NCI-H526 treated with DMSO at 0.1 percent for 48 hours (cell line): ENCODE measurements around the gene UPK1A.

Experiments used
- DNase-seq: peaks from one replicate; lab custom pipeline; 2025; lab: John Stamatoyannopoulos, UW

The UPK1A gene

DNA sequence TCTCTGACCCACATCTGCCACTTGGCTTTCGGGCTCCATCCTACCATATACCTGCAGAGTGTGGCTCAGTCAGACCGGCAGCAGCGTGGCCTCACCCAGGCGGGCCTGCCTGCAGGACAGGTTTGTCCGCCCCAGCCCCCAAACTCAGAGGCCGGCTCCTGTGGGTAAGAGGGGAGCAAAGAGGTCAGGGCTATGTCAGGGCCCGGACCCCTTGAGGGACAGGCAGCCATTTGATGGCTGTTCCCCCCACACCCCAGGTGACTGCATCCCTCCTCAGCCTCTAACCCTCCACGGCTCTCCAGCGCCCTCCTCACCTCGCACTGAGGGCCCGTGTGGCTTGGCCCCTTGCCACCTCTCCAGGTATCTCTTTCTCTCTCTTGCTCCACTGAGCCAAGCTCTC, 25.7 kb downstream of the UPK1A start:
- no peak for DNase-seq

DNA sequence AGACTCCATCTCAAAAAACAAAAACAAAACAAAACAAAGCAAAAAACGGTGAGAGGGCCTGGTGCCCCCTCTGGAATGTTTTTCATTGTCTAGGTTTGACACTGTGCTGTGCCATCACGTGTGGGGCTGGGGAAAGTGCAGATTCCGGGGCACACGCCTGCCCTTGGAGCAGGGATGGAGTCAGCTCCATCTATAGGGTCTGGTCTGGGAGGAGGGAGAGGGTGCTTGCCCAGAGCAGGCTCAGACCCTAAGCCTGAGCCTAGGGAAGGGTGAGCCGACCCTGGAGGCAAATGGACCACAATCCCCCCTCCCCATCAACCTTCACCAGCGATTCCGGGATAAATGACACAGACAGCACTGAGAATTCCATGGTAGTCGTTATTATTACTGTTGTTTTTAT, 27.1 kb downstream of the UPK1A start:
- DNase-seq: no peak

GRCh38 chr19:35693835-35694599, 27.7 kb downstream of the UPK1A start:
- DNase-seq: peak; percentile 88

GRCh38 chr19:35695895-35696422, 29.6 kb downstream of the UPK1A start:
- no peak for DNase-seq

- no peak for DNase-seq
Measured at GRCh38 chr19:35696835-35697234, 30.5 kb downstream of the UPK1A start.

DNA sequence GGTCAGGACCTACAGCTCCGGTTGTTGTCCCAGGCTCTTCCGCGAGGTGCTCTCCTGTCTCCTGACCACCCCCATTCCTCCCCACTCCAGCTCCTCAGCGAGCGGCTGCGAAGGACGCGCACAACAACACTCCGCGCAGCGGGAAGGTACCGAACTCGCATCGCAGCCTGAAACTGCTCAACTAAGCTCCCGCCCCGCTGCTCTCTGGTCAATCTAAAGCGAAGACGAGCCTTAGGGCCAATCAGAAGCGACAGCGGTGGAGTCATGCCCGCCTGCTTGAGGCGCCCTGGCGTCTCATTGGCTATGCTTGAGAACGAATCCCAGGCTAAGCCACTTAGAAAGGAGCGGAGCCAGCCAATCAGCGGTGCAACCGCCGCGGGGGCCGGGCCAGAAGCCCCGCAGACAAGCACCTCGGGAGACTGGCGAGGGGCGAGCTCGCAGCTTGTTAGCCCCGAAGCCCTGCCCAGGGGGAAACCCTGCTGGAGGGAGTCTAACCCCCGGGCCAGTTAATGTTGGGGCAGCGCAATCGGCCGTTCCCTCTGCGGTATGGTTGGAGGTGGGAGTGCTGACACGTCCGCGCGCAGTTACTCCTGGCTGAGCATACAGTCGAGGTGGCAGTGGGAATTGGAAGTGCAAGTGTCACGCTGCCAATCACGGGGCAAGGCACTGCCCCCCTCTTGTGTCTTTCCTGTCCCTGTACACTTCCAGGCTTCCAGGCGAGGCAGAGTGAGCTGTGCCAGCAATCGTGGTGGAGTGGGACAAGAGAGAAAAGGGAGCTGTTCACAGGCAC, 36.1 kb downstream of the UPK1A start:
- peak; percentile 98 for DNase-seq

DNA sequence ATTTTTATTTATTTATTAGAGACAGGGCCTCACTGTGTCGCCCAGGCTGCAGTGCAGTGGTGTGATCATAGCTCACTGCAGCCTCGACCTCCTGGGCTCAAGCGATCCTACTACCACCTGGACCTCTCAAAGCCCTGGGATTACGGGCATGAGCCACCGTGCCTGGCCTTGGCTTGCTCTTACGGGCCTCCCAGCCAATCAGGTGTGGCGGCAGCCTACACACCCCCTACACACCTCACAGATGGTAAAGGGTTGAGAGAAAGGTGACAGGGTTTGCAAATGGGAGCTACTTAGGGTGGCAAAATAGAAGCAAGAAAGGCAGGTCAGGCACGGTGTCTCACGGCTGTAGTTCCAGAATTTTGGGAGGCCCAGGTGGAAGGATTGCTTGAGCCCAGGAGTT, 37.0 kb downstream of the UPK1A start:
- no peak for DNase-seq

DNA sequence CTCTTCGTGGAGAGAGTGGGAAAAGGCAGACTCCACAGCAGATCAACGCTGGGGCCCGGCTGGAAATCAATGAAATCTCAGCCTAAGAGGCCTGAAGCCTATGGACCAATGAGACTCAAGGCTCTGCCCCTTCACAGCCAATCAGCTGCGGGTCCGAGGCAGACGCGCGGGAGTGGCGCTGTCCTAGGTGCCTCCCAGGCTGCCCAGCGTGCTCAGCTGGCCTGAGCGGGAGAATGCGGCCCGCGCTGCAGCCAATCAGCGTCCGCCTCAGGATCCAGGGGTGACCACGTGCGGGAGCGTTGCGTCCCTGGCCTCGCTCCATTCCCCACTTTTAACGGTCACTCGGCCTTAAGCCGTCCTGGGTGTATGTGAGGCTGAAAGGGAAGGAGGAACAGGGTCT, 37.9 kb downstream of the UPK1A start, which contains the start of gene ZBTB32:
Gene ZBTB32 (plus strand): TSS at position 341 of the 400 bp plus-strand sequence. CDS start 10,069 bp downstream, outside the sequence.
- DNase-seq: no peak

GRCh38 chr19:35708391-35708790, 42.1 kb downstream of the UPK1A start:
- no peak for DNase-seq

GRCh38 chr19:35710784-35711723, 44.7 kb downstream of the UPK1A start:
- DNase-seq: no peak

DNA sequence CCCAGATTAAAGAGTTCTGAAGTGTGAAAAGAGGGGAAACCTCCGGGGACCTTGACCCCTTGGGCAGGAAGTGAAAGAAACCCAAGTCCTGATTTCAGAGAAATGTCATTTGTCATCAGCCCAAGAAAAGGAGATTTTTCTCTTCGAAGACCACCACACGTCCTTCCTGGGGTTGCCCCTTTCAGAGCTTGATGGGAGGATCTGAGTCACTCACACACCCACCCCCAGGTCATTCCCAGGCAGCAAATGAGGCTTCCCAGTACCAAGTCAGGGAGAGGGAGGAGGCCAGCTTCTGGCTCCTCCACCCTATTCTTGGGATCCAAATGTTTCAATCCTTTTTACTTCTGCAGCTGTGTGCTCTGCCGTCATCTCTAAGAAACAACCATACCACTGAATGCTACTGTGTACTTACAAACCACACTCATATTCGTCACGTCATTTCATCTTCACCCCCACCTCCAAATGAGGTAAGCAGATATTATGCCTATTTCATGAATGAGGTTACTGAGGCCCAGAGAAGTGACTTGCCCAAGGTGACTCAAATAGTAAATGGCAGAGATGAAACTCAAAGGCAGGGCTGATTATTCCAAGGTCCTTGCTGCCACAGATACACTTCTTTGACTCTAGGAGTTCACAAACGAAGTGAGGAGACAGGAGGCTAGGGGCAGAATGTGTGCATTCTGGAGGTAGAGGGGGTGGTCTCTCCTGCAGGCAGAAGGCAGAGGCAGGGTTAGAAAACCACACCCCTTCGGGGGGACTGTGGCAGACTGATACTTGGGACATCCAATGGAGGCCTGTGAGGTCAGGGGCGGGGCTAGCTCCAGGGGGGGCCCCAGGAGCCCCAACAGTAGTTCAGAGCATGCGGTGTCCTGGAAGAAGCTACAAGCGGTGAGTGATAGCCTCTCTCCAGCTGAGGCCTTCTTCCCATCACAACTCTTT, 46.5 kb downstream of the UPK1A start:
- DNase-seq: no peak

GRCh38 chr19:35713506-35713850, 47.2 kb downstream of the UPK1A start:
- DNase-seq: no peak

GRCh38 chr19:35713904-35714495, 47.7 kb downstream of the UPK1A start:
- no peak for DNase-seq

DNA sequence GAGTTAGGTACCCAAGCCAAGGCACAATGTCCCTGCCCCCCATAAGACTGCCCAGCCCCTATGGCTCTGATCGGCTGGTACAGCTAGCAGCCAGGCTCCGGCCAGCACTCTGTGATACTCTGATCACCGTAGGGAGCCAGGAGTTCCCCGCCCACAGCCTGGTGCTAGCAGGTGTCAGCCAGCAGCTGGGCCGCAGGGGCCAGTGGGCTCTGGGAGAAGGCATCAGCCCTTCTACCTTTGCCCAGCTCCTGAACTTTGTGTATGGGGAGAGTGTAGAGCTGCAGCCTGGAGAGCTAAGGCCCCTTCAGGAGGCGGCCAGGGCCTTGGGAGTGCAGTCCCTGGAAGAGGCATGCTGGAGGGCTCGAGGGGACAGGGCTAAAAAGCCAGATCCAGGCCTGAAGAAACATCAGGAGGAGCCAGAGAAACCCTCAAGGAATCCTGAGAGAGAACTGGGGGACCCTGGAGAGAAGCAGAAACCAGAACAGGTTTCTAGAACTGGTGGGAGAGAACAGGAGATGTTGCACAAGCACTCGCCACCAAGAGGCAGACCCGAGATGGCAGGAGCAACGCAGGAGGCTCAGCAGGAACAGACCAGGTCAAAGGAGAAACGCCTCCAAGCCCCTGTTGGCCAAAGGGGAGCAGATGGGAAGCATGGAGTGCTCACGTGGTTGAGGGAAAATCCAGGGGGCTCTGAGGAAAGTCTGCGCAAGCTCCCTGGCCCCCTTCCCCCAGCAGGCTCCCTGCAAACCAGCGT, 48.5 kb downstream of the UPK1A start:
- DNase-seq: no peak

GRCh38 chr19:35715355-35715809, 49.1 kb downstream of the UPK1A start:
- DNase-seq: no peak

- peak; percentile 52 for DNase-seq
Measured at GRCh38 chr19:35715981-35716800, 49.9 kb downstream of the UPK1A start.

GRCh38 chr19:35716801-35717664, 50.7 kb downstream of the UPK1A start:
- peak; percentile 80 for DNase-seq
